Measurements from ENCODE around the gene COL6A1. TPM values are rescaled to one million over a fixed set of nuclear protein-coding genes. Genes with fewer than 3 reads are reported as not detected.
"Not testable (repeated sequence)": the region's sequence is repeated elsewhere in the genome, so short reads cannot be mapped to it uniquely, and the experiment has no call there.

Gene COL6A1
- total RNA-seq, 2 experiments from 2014 or later, result 8.0 to 8.5 TPM

- H3K4me1 ChIP-seq (ENCODE audit: insufficient read depth, low read length), result no peaks in the 10 kb centered on the region
- no peaks in the 10 kb centered on the region for H3K36me3 Mint-ChIP-seq (ENCODE audit: low read depth)
- H3K4me1 Mint-ChIP-seq (ENCODE audit: low read depth), result no peaks in the 10 kb centered on the region
- H3K36me3 ChIP-seq (ENCODE audit: insufficient read depth, low read length), result no peaks in the 10 kb centered on the region
- intact Hi-C loops (cut with DNase I, micrococcal nuclease), result no loop called here
- ATAC-seq (ENCODE audit: poor library complexity) (no peak), DNase-seq (no peak)
- peaks cover 18% of the 10 kb centered on the region for H3K27me3 Mint-ChIP-seq
- H3K27me3 ChIP-seq (ENCODE audit: control insufficient read depth in 1 of 2, insufficient read depth in 2 of 2, low read length in 2 of 2), result peaks cover 2 to 6% of the 10 kb centered on the region in 2 experiments
- H3K9me3 ChIP-seq (ENCODE audit: control insufficient read depth in 1 of 2, insufficient read depth in 1 of 2, low read length in 2 of 2), result peaks cover 0 to 6% of the 10 kb centered on the region in 2 experiments
- H3K9me3 Mint-ChIP-seq, result no peaks in the 10 kb centered on the region
- no peak overlapping the region for H3K4me3 ChIP-seq (ENCODE audit: low read length)
- no peak overlapping the region for H3K27ac Mint-ChIP-seq
- no peak overlapping the region for H3K27ac ChIP-seq (ENCODE audit: low read depth in 1 of 2, low read length in 2 of 2)
- no peak for TF ChIP-seq CTCF (IDR thresholded peaks at IDR 0.05)
- ChIA-PET POLR2A (no interaction called here), CTCF (no interaction called here)
- H3K4me3 Mint-ChIP-seq, result no peak overlapping the region
These were observed 29.9 kb upstream of the COL6A1 start for GRCh38 chr21:45951676-45952075.

GRCh38 chr21:45952527-45952926 lies 29.0 kb upstream of the COL6A1 start:
- POLR2A ChIA-PET; H3K4me1 Mint-ChIP-seq (ENCODE audit: low read depth); ATAC-seq (ENCODE audit: poor library complexity); H3K36me3 Mint-ChIP-seq (ENCODE audit: low read depth); H3K27ac Mint-ChIP-seq; H3K36me3 ChIP-seq (ENCODE audit: insufficient read depth, low read length); H3K9me3 ChIP-seq (ENCODE audit: control insufficient read depth in 1 of 2, insufficient read depth in 1 of 2, low read length in 2 of 2); DNase-seq; H3K4me3 Mint-ChIP-seq; CTCF ChIA-PET; H3K27ac ChIP-seq (ENCODE audit: low read depth in 1 of 2, low read length in 2 of 2); H3K4me1 ChIP-seq (ENCODE audit: insufficient read depth, low read length); intact Hi-C loops (cut with DNase I, micrococcal nuclease); H3K4me3 ChIP-seq (ENCODE audit: low read length); H3K9me3 Mint-ChIP-seq; H3K27me3 ChIP-seq (ENCODE audit: control insufficient read depth in 1 of 2, insufficient read depth in 2 of 2, low read length in 2 of 2): not testable (repeated sequence)
- peaks cover 22% of the 10 kb centered on the region for H3K27me3 Mint-ChIP-seq

- H3K36me3 Mint-ChIP-seq (ENCODE audit: low read depth), result no peaks in the 10 kb centered on the region
- no peak for ATAC-seq (ENCODE audit: poor library complexity)
- H3K4me3 ChIP-seq (ENCODE audit: low read length), result no peak overlapping the region
- no peaks in the 10 kb centered on the region for H3K4me1 Mint-ChIP-seq (ENCODE audit: low read depth)
- H3K27ac ChIP-seq (ENCODE audit: low read depth in 1 of 2, low read length in 2 of 2), result no peak overlapping the region
- intact Hi-C loops (cut with DNase I, micrococcal nuclease), result no loop called here
- no peak for DNase-seq
- H3K4me3 Mint-ChIP-seq, result no peak overlapping the region
- H3K36me3 ChIP-seq (ENCODE audit: insufficient read depth, low read length), result no peaks in the 10 kb centered on the region
- no peaks in the 10 kb centered on the region for H3K9me3 Mint-ChIP-seq
- no peak for TF ChIP-seq CTCF (IDR thresholded peaks at IDR 0.05)
- peaks cover 5 to 6% of the 10 kb centered on the region in 2 experiments for H3K27me3 ChIP-seq (ENCODE audit: control insufficient read depth in 1 of 2, insufficient read depth in 2 of 2, low read length in 2 of 2)
- H3K9me3 ChIP-seq (ENCODE audit: control insufficient read depth in 1 of 2, insufficient read depth in 1 of 2, low read length in 2 of 2), result peaks cover 0 to 6% of the 10 kb centered on the region in 2 experiments
- CTCF ChIA-PET, result no interaction called here
- no peak overlapping the region for H3K27ac Mint-ChIP-seq
- peaks cover 24% of the 10 kb centered on the region for H3K27me3 Mint-ChIP-seq
- POLR2A ChIA-PET, result no interaction called here
- no peaks in the 10 kb centered on the region for H3K4me1 ChIP-seq (ENCODE audit: insufficient read depth, low read length)
These were observed 28.6 kb upstream of the COL6A1 start for GRCh38 chr21:45952974-45953373.

- TF ChIP-seq CTCF (IDR thresholded peaks at IDR 0.05), result no peak
- no peaks in the 10 kb centered on the region for H3K36me3 ChIP-seq (ENCODE audit: insufficient read depth, low read length)
- DNase-seq (no peak), ATAC-seq (ENCODE audit: poor library complexity) (no peak)
- H3K36me3 Mint-ChIP-seq (ENCODE audit: low read depth), result no peaks in the 10 kb centered on the region
- intact Hi-C loops (cut with DNase I, micrococcal nuclease), result no loop called here
- no peak overlapping the region for H3K27ac Mint-ChIP-seq
- no peaks in the 10 kb centered on the region for H3K9me3 Mint-ChIP-seq
- ChIA-PET POLR2A (no interaction called here), CTCF (no interaction called here)
- H3K4me3 Mint-ChIP-seq, result no peak overlapping the region
- H3K4me3 ChIP-seq (ENCODE audit: low read length), result no peak overlapping the region
- H3K4me1 ChIP-seq (ENCODE audit: insufficient read depth, low read length), result no peaks in the 10 kb centered on the region
- H3K27ac ChIP-seq (ENCODE audit: low read depth in 1 of 2, low read length in 2 of 2), result no peak overlapping the region
- H3K27me3 ChIP-seq (ENCODE audit: control insufficient read depth in 1 of 2, insufficient read depth in 2 of 2, low read length in 2 of 2), result peaks cover 5 to 6% of the 10 kb centered on the region in 2 experiments
- no peaks in the 10 kb centered on the region for H3K9me3 ChIP-seq (ENCODE audit: control insufficient read depth in 1 of 2, insufficient read depth in 1 of 2, low read length in 2 of 2)
- H3K4me1 Mint-ChIP-seq (ENCODE audit: low read depth), result no peaks in the 10 kb centered on the region
- peaks cover 35% of the 10 kb centered on the region for H3K27me3 Mint-ChIP-seq
These were observed 27.3 kb upstream of the COL6A1 start for GRCh38 chr21:45954261-45954660.

Measured in CD4-positive, alpha-beta T cell (primary cell).